GM23338 (cell line): Measurements from ENCODE around the gene AGPAT4. TPM values are rescaled to one million over a fixed set of nuclear protein-coding genes. Genes with fewer than 3 reads are reported as not detected.

ENCODE experiments used
- ATAC-seq: fragments of 200-7000 bp; cut with Tn5 transposase; 3 replicates; pipeline ENCODE4 v1.9.1; 2020
- DNase-seq: peaks from one replicate; pipeline ENCODE4 v3.0.0-alpha.2; 2015; ENCODE audit warnings: low spot score
- H2AFZ ChIP-seq: fragments of 200-600 bp; sonication (generic); 2 replicates; pipeline ENCODE4 v1.8.0; 2016; ENCODE audit warnings: antibody characterized with exemption, mild to moderate bottlenecking, moderate library complexity
- H3F3A ChIP-seq: fragments of 200-600 bp; sonication (generic); replicated peaks from 2 replicates; pipeline ENCODE4 v1.8.0; 2017; ENCODE audit warnings: antibody characterized with exemption, mixed run types, low read depth
- H3K27ac ChIP-seq: fragments of 200-600 bp; sonication (generic); 2 replicates; pipeline ENCODE4 v1.6.1; 2016; ENCODE audit warnings: low read depth
- H3K27me3 ChIP-seq: fragments of 200-600 bp; sonication (generic); 2 replicates; pipeline ENCODE4 v1.8.0; 2016; ENCODE audit warnings: mild to moderate bottlenecking, mixed run types, moderate library complexity; ENCODE audit not compliant: insufficient read depth
- H3K36me3 ChIP-seq: fragments of 200-600 bp; sonication (generic); 2 replicates; pipeline ENCODE4 v1.8.0; 2016; ENCODE audit warnings: mild to moderate bottlenecking; ENCODE audit not compliant: insufficient read depth
- H3K4me1 ChIP-seq: fragments of 200-600 bp; sonication (generic); 2 replicates; pipeline ENCODE4 v1.8.0; 2016; ENCODE audit warnings: mild to moderate bottlenecking, moderate library complexity; ENCODE audit not compliant: insufficient read depth
- H3K4me2 ChIP-seq: fragments of 200-600 bp; sonication (generic); 2 replicates; pipeline ENCODE4 v1.7.1; 2017; ENCODE audit warnings: mixed run types
- H3K4me3 ChIP-seq: fragments of 200-600 bp; sonication (generic); 2 replicates; pipeline ENCODE4 v1.6.1; 2016; ENCODE audit warnings: mixed run types
- H3K79me2 ChIP-seq: fragments of 200-600 bp; sonication (generic); replicated peaks from 2 replicates; pipeline ENCODE4 v1.8.0; 2017; ENCODE audit warnings: mild to moderate bottlenecking; ENCODE audit not compliant: insufficient read depth
- H3K9me2 ChIP-seq: fragments of 200-600 bp; sonication (generic); 2 replicates; pipeline ENCODE4 v1.8.0; 2017; ENCODE audit not compliant: insufficient read depth
- H4K20me1 ChIP-seq: fragments of 200-600 bp; sonication (generic); replicated peaks from 2 replicates; pipeline ENCODE4 v1.8.0; 2017; ENCODE audit warnings: mild to moderate bottlenecking; ENCODE audit not compliant: insufficient read depth
- H3K27ac Mint-ChIP-seq: 2 replicates; pipeline ENCODE4 v1.8.0; 2020; ENCODE audit warnings: inconsistent platforms, mild to moderate bottlenecking, moderate library complexity, mixed read lengths
- H3K27me3 Mint-ChIP-seq: 3 replicates; pipeline ENCODE4 v1.8.0; 2022; ENCODE audit warnings: low read depth, mild to moderate bottlenecking, moderate library complexity, mixed read lengths, inconsistent platforms; ENCODE audit not compliant: insufficient read depth, poor library complexity
- H3K36me3 Mint-ChIP-seq: 3 replicates; pipeline ENCODE4 v1.8.0; 2021; ENCODE audit warnings: low read depth, mild to moderate bottlenecking, inconsistent platforms, moderate library complexity, mixed read lengths
- H3K4me1 Mint-ChIP-seq: 3 replicates; pipeline ENCODE4 v1.8.0; 2020; ENCODE audit warnings: mild to moderate bottlenecking, inconsistent platforms, mixed read lengths
- H3K4me3 Mint-ChIP-seq: 3 replicates; pipeline ENCODE4 v1.8.0; 2021; ENCODE audit warnings: moderate library complexity, mild to moderate bottlenecking, inconsistent platforms, mixed read lengths
- H3K9me3 Mint-ChIP-seq: 3 replicates; pipeline ENCODE4 v1.8.0; 2020; ENCODE audit warnings: moderate library complexity, mild to moderate bottlenecking, inconsistent platforms, mixed read lengths
- CREB1 ChIP-seq: fragments of 250-450 bp; sonication (Bioruptor Pico); IDR thresholded peaks from 2 replicates; pipeline ENCODE4 v1.5.0; 2020; ENCODE audit warnings: low read depth, mild to moderate bottlenecking, moderate library complexity
- CTCF ChIP-seq, 2 experiments: fragments of 200-600 bp in 1 of 2; sonication (generic) in 1 of 2; conservative IDR thresholded peaks; 2 replicates each; pipeline versions ENCODE4 v1.5.1 to v1.6.1; 2016 to 2017; ENCODE audit warnings: antibody characterized with exemption in 2 of 2, low read depth in 2 of 2, mild to moderate bottlenecking in 2 of 2, moderate library complexity in 1 of 2
- ETS1 ChIP-seq: IDR thresholded peaks from 2 replicates; pipeline ENCODE4 v1.6.1; 2016; ENCODE audit warnings: antibody characterized with exemption
- EZH2 ChIP-seq: fragments of 200-600 bp; sonication (generic); IDR thresholded peaks from one replicate; pipeline ENCODE4 v1.8.0; 2017; ENCODE audit warnings: antibody characterized with exemption, mild to moderate bottlenecking, low read depth; ENCODE audit not compliant: unreplicated experiment
- EZH2phosphoT487 ChIP-seq: fragments of 200-600 bp; sonication (generic); IDR thresholded peaks from one replicate; pipeline ENCODE4 v1.8.1; 2018; ENCODE audit warnings: antibody characterized with exemption; ENCODE audit not compliant: unreplicated experiment
- JUNB ChIP-seq: IDR thresholded peaks from one replicate; pipeline ENCODE4 v1.6.1; 2016; ENCODE audit warnings: antibody characterized with exemption; ENCODE audit not compliant: unreplicated experiment
- NANOG ChIP-seq: IDR thresholded peaks from 2 replicates; pipeline ENCODE4 v1.6.1; 2016; ENCODE audit warnings: antibody characterized with exemption, borderline replicate concordance
- POLR2AphosphoS5 ChIP-seq: IDR thresholded peaks from 2 replicates; pipeline ENCODE4 v1.6.1; 2016; ENCODE audit warnings: antibody characterized with exemption, low read depth
- REST ChIP-seq: IDR thresholded peaks from one replicate; pipeline ENCODE4 v1.6.1; 2018; ENCODE audit warnings: antibody characterized with exemption; ENCODE audit not compliant: unreplicated experiment
- STAT1 ChIP-seq: IDR thresholded peaks from one replicate; pipeline ENCODE4 v1.6.1; 2016; ENCODE audit warnings: antibody characterized with exemption; ENCODE audit not compliant: unreplicated experiment
- ZNF114 ChIP-seq: fragments of 250-450 bp; sonication (Bioruptor Pico); IDR thresholded peaks from 2 replicates; pipeline ENCODE4 v1.5.0; 2020; ENCODE audit warnings: mild to moderate bottlenecking, moderate library complexity
- ZNF331 ChIP-seq: fragments of 250-450 bp; sonication (Bioruptor Pico); IDR thresholded peaks from 2 replicates; pipeline ENCODE4 v1.5.0; 2020; ENCODE audit warnings: low read depth, mild to moderate bottlenecking, moderate library complexity
- ZNF462 ChIP-seq: fragments of 250-450 bp; sonication (Bioruptor Pico); IDR thresholded peaks from 2 replicates; pipeline ENCODE4 v1.5.0; 2020; ENCODE audit warnings: mild to moderate bottlenecking, moderate library complexity
- polyA plus RNA-seq: library from polyadenylated mRNA; unstranded; fragments of >200 nt; fragmentation: Nextera tagmentation; extraction: Ambion mirVana; gene quantifications from 2 replicates; pipeline ENCODE4 v1.2.1, GENCODE V29; 2016
- total RNA-seq: library from RNA; depleted of rRNA; stranded (reverse); fragments of >200 nt; shearing (Covaris generic); gene quantifications from 2 replicates; pipeline ENCODE4 v1.2.3, GENCODE V29; 2014

The AGPAT4 gene
- total and polyA plus RNA-seq, 2 experiments from 2014 or later: 8.9 to 19.3 TPM

- H3F3A ChIP-seq: no peaks in the 10 kb centered on the region
- H3K4me2 ChIP-seq: no peak overlapping the region
- H4K20me1 ChIP-seq: no peaks in the 10 kb centered on the region
- no peak for TF ChIP-seq REST
- no peak for TF ChIP-seq ETS1
- TF ChIP-seq NANOG: no peak
- TF ChIP-seq JUNB: no peak
- no peak for TF ChIP-seq POLR2AphosphoS5
- no peak for TF ChIP-seq EZH2phosphoT487
- TF ChIP-seq CTCF (conservative IDR thresholded peaks at IDR 0.05; ENCODE audit: low read depth in 2 of 2): no peak
- no peak for TF ChIP-seq ZNF462
- TF ChIP-seq CREB1 (CRISPR knock-in tag): no peak
- no peak for TF ChIP-seq EZH2
- TF ChIP-seq ZNF331 (CRISPR knock-in tag): no peak
- TF ChIP-seq STAT1: no peak
- TF ChIP-seq ZNF114 (CRISPR knock-in tag): no peak
- no peak overlapping the region for H3K27ac ChIP-seq
- H3K27ac Mint-ChIP-seq: no peak overlapping the region
- H3K9me2 ChIP-seq: no peaks in the 10 kb centered on the region
- H3K4me3 ChIP-seq: no peak overlapping the region
- DNase-seq (no peak), ATAC-seq (no peak)
- peaks cover 26% of the 10 kb centered on the region for H3K36me3 Mint-ChIP-seq
- no peaks in the 10 kb centered on the region for H3K4me1 ChIP-seq
- no peak overlapping the region for H2AFZ ChIP-seq
- H3K9me3 Mint-ChIP-seq: no peaks in the 10 kb centered on the region; the same call in 2 of the 3 replicates
- H3K4me3 Mint-ChIP-seq: no peak overlapping the region
- no peaks in the 10 kb centered on the region for H3K4me1 Mint-ChIP-seq
- H3K27me3 ChIP-seq: no peaks in the 10 kb centered on the region
- peaks cover 6% of the 10 kb centered on the region for H3K36me3 ChIP-seq
- no peaks in the 10 kb centered on the region for H3K79me2 ChIP-seq
- peaks cover 4% of the 10 kb centered on the region for H3K27me3 Mint-ChIP-seq
Observed at GRCh38 chr6:161150136-161150535, 123.7 kb downstream of the AGPAT4 start.
